ENCODE measurements around the gene B3GAT1. TPM values are rescaled to one million over a fixed set of nuclear protein-coding genes. Genes with fewer than 3 reads are reported as not detected.

The B3GAT1 gene
- polyA plus RNA-seq, 1 of the 3 experiments (the other 2 are of a cell fraction) = 0.15 TPM

GRCh38 chr11:134392953-134393615 lies 19.0 kb downstream of the B3GAT1 start:
- POLR2A ChIA-PET = no interaction called here

DNA sequence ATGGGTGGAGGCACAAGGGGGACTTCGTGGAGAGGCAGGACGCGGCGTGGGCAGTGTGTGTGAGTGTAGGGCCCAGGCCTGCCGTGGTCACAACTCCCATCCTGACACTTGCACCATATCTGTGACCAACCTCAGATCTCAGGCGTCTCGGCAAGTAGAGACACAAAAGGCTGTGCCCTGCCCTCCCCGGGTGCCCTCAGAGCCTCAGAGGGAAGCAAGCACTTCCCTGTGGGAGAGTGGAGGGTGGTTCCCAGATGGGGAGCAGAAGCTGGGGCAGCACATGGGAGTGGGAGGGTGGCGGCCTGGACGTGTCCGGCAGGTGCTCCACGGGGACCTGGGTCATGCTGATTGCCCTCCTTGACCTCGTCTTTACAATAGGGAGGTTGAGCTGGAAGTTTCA lies 20.4 kb downstream of the B3GAT1 start:
- Histone ChIP-seq H3K9me3 (no peaks in the 10 kb centered on the region), H3K79me2 (ENCODE audit: insufficient read depth) (no peaks in the 10 kb centered on the region)
- POLR2A ChIA-PET = no interaction called here
- TF ChIP-seq JUND (IDR thresholded peaks at IDR 0.05) (no peak), RAD21 (IDR thresholded peaks at IDR 0.05; ENCODE audit: low read length) (no peak), CHD2 (IDR thresholded peaks at IDR 0.05; ENCODE audit: low read length, partially characterized antibody) (no peak), NRF1 (IDR thresholded peaks at IDR 0.05; ENCODE audit: low read depth, low read length) (no peak), SMC3 (IDR thresholded peaks at IDR 0.05; ENCODE audit: low read depth, low read length) (no peak), SIN3A (IDR thresholded peaks at IDR 0.05; ENCODE audit: borderline replicate concordance, low read depth, low read length) (no peak), TAF1 (IDR thresholded peaks at IDR 0.05; ENCODE audit: borderline replicate concordance, low read depth, low read length) (no peak), GABPA (IDR thresholded peaks at IDR 0.05; ENCODE audit: low read depth) (no peak), NFIC (IDR thresholded peaks at IDR 0.05; ENCODE audit: borderline replicate concordance) (no peak), RXRA (IDR thresholded peaks at IDR 0.05; ENCODE audit: borderline replicate concordance, low read depth) (no peak)
- TF ChIP-seq, protein P1, sequence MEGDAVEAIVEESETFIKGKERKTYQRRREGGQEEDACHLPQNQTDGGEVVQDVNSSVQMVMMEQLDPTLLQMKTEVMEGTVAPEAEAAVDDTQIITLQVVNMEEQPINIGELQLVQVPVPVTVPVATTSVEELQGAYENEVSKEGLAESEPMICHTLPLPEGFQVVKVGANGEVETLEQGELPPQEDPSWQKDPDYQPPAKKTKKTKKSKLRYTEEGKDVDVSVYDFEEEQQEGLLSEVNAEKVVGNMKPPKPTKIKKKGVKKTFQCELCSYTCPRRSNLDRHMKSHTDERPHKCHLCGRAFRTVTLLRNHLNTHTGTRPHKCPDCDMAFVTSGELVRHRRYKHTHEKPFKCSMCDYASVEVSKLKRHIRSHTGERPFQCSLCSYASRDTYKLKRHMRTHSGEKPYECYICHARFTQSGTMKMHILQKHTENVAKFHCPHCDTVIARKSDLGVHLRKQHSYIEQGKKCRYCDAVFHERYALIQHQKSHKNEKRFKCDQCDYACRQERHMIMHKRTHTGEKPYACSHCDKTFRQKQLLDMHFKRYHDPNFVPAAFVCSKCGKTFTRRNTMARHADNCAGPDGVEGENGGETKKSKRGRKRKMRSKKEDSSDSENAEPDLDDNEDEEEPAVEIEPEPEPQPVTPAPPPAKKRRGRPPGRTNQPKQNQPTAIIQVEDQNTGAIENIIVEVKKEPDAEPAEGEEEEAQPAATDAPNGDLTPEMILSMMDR (IDR thresholded peaks at IDR 0.05) = no peak

More at GRCh38 chr11:134392953-134393615, 19.0 kb downstream of the B3GAT1 start:
- WGBS (ENCODE audit: low lambda C conversion rate) = 60% methylated on average over 21 of the region's 21 CpGs
- Histone ChIP-seq H3F3A (replicated peaks; ENCODE audit: insufficient read depth) (no peaks in the 10 kb centered on the region), H3K9me2 (no peaks in the 10 kb centered on the region), H4K20me1 (ENCODE audit: insufficient read depth) (no peaks in the 10 kb centered on the region), H2AFZ (ENCODE audit: low read depth) (no peak overlapping the region), H3K36me3 (replicated peaks in 1 of 2; ENCODE audit: control insufficient read depth in 1 of 2, insufficient read depth in 2 of 2, low read length in 1 of 2) (no peaks in the 10 kb centered on the region), H3K27me3 (ENCODE audit: insufficient read depth) (no peaks in the 10 kb centered on the region), H3K27ac (ENCODE audit: low read depth in 2 of 2, low read length in 1 of 2) (no peak overlapping the region), H3K9me3 (no peaks in the 10 kb centered on the region), H3K4me2 (no peak overlapping the region), H3K9ac (no peak overlapping the region), H3K79me2 (ENCODE audit: insufficient read depth) (no peaks in the 10 kb centered on the region), H3K4me1 (ENCODE audit: control insufficient read depth in 1 of 2, insufficient read depth in 2 of 2, low read depth in 1 of 2, low read length in 1 of 2) (peaks cover 0 to 9% of the 10 kb centered on the region in 2 experiments; a peak in 1 of 4 replicates), H3K4me3 (ENCODE audit: low read depth in 2 of 2, low read length in 1 of 2) (no peak overlapping the region)
- no peak for TF ChIP-seq YY1 (IDR thresholded peaks at IDR 0.05; ENCODE audit: low read depth)
- no peak for TF ChIP-seq NFIC (IDR thresholded peaks at IDR 0.05; ENCODE audit: borderline replicate concordance)
- no peak for TF ChIP-seq EZH2phosphoT487 (IDR thresholded peaks at IDR 0.05; ENCODE audit: borderline replicate concordance, low read depth)
- TF ChIP-seq ZBTB33 (IDR thresholded peaks at IDR 0.05; ENCODE audit: borderline replicate concordance, low read depth) = no peak
- TF ChIP-seq, protein P2, sequence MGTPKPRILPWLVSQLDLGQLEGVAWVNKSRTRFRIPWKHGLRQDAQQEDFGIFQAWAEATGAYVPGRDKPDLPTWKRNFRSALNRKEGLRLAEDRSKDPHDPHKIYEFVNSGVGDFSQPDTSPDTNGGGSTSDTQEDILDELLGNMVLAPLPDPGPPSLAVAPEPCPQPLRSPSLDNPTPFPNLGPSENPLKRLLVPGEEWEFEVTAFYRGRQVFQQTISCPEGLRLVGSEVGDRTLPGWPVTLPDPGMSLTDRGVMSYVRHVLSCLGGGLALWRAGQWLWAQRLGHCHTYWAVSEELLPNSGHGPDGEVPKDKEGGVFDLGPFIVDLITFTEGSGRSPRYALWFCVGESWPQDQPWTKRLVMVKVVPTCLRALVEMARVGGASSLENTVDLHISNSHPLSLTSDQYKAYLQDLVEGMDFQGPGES (IDR thresholded peaks at IDR 0.05; ENCODE audit: low read depth, low read length) = no peak
- TF ChIP-seq, protein P3, sequence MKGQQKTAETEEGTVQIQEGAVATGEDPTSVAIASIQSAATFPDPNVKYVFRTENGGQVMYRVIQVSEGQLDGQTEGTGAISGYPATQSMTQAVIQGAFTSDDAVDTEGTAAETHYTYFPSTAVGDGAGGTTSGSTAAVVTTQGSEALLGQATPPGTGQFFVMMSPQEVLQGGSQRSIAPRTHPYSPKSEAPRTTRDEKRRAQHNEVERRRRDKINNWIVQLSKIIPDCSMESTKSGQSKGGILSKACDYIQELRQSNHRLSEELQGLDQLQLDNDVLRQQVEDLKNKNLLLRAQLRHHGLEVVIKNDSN (IDR thresholded peaks at IDR 0.05; ENCODE audit: borderline replicate concordance, low read depth) = no peak
- TF ChIP-seq RXRA (IDR thresholded peaks at IDR 0.05; ENCODE audit: borderline replicate concordance, low read depth) = no peak
- no peak for TF ChIP-seq TCF12 (IDR thresholded peaks at IDR 0.05)
- no peak for TF ChIP-seq GATA2 (CRISPR knock-in tag; IDR thresholded peaks at IDR 0.05)
- no peak for TF ChIP-seq FOXJ3 (CRISPR knock-in tag; IDR thresholded peaks at IDR 0.05)
- no peak for TF ChIP-seq CHD2 (IDR thresholded peaks at IDR 0.05; ENCODE audit: low read length, partially characterized antibody)
- TF ChIP-seq ELF1 (IDR thresholded peaks at IDR 0.05) = no peak
- DNase-seq = no peak
- CTCF ChIA-PET = interaction anchor here (0.7 to 1.6 kb wide), 4 partner anchors 147 to 334 kb away, joined by 3 to 4 read pairs (median 3); no protein-coding TSS in a partner anchor

More for the DNA sequence above, 20.4 kb downstream of the B3GAT1 start:
- H3K4me1 ChIP-seq (ENCODE audit: control insufficient read depth in 1 of 2, insufficient read depth in 2 of 2, low read depth in 1 of 2, low read length in 1 of 2) = peaks cover 0 to 5% of the 10 kb centered on the region in 2 experiments; a peak in 1 of 4 replicates
- CTCF ChIA-PET = no interaction called here
- no peaks in the 10 kb centered on the region for H3K36me3 ChIP-seq (replicated peaks in 1 of 2; ENCODE audit: control insufficient read depth in 1 of 2, insufficient read depth in 2 of 2, low read length in 1 of 2)
- H3F3A ChIP-seq (replicated peaks; ENCODE audit: insufficient read depth) = no peaks in the 10 kb centered on the region
- DNase-seq = no peak
- 55% methylated on average over 11 of the region's 13 CpGs for WGBS (ENCODE audit: low lambda C conversion rate)
- no peaks in the 10 kb centered on the region for H3K27me3 ChIP-seq (ENCODE audit: insufficient read depth)
- no peak overlapping the region for H3K27ac ChIP-seq (ENCODE audit: low read depth in 2 of 2, low read length in 1 of 2)
- H2AFZ ChIP-seq (ENCODE audit: low read depth) = no peak overlapping the region
- no peaks in the 10 kb centered on the region for H4K20me1 ChIP-seq (ENCODE audit: insufficient read depth)
- no peak overlapping the region for H3K4me2 ChIP-seq
- no peak overlapping the region for H3K9ac ChIP-seq
- no peaks in the 10 kb centered on the region for H3K9me2 ChIP-seq
- H3K4me3 ChIP-seq (ENCODE audit: low read depth in 2 of 2, low read length in 1 of 2) = no peak overlapping the region

Data from SK-N-SH (cell line).